Measurements from ENCODE around the gene TSPAN9.

Gene TSPAN9

DNA sequence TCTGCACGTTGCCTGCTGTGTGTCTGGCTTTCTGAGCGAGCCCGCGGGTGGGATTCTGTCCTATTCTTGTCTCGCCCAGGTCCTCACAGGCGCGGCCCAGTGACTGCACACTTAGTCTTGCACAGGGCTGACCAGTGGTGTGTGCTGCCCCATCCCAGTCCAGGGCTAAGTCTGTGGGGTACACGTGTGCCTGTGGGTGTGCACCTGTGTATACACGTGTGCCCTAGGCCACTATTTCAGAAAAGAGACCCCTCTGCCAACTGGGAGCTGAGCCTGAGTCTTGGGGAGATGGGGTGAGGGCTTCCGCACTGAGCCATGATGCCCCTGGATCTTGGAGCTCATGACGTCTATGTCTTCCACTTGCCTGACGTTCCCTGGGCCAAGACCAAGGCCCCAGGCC, 228.3 kb downstream of the TSPAN9 start:
- DNase-seq: no peak

DNA sequence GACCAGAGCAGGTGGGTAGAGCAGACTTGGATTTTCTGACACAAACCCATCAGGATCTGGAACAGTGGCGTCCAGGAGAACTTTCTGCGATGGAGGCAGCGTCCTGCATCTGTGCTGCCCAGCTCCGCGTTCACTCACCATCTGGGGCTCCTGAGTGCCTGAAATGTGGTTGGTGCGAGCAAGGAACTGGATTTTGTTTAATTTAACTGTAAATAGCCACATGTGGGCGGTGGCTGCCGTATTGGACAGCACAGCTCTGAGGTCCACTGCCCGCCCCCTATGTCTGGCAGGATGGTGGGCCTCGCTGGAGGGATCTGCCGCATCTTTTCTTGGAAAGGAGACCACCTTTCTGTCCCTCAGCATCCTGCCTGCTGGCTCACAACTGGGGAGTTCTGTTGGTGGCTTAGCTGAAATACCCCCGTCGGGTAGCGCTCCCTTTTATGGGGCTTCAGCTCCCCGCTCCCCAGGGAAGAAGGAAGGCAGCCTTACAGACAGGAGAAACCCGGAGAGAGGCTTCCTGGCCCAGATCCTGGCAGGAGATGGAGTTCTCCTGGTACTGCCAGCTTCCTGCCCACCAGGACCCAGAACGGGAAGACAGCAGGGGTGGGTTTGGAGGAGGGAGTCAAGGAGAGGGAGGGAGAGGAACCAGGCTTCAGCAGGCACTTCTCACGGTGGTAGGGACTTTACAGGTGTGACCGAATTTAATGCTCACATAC, 228.9 kb downstream of the TSPAN9 start:
- DNase-seq: no peak

DNA sequence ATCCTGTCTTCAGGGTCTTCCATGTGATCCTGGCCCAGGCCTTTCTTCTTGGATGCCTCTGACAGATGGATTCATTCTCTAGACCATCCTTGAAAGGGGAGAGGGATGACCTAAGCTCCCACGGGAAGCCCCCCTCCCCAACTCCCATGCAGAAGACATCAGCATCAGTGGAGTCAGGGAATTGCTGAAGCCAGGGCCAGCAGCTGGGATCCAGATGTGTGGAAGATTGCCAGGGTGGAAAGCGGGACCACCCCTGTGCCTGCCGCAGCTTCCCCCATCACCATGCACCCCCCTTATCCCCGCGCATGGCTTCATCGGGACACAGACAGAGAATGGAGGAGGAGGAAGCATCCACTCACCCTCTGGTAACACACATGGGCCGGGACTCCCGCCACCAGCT, 230.2 kb downstream of the TSPAN9 start:
- no peak for DNase-seq

DNA sequence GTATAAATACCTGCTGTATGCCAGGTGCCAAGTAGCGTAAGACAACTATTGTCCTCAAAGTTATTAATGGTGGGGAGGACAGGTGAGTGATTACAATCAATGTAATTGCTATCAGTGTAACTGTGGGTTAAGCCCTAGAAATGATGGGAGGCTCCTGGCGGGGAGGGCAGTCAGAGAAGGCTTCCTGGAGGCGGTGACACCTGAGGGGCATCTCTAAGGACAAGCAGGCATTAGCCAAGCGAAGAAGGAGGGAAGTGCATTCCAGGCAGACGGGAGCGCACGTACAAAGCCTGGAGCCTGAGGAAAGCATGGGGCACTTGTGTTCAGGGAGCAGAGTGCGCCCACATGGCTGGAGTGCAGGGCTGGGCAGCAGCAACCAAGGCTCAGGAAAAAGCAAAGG, 230.9 kb downstream of the TSPAN9 start:
- DNase-seq: no peak

DNA sequence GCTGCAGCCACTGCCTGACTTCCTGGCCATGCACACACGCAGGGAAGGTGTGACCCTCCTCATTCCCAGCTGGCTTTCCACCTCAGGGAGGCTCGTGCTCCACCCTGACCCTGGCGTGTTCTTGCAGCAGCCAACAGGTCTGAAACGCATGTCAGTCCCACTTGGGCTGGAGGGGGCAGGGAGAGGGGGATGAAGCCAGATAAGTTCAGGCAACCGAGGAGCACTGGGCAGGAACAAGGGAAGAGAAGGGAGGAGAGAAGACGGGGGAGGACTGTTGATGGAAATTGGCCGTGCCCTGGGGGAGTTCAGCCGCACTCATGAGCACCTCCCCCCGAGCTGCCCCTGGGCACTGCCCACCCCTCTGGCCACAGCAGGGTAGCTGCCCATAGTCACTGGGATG, 231.4 kb downstream of the TSPAN9 start:
- no peak for DNase-seq

DNA sequence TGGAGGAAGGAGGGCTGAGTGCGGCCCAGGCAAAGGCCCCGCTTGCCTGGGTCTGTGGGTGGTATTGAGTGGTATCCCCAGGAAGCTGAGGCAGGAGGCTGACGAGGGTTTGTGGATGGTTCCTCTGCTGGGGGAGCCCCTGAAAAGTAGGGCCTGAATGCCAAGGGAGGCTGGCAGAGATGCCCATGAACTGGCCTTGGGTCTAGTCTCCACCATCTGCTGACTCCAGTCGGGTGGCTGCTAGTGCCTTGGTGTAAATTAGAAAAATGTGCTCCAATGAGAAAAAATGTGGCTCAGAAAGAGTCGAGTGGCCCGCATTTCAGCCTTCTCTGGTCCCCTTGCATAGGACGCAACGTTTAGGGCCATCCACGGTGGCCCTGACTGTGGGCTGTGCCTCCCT, 232.6 kb downstream of the TSPAN9 start:
- no peak for DNase-seq

DNA sequence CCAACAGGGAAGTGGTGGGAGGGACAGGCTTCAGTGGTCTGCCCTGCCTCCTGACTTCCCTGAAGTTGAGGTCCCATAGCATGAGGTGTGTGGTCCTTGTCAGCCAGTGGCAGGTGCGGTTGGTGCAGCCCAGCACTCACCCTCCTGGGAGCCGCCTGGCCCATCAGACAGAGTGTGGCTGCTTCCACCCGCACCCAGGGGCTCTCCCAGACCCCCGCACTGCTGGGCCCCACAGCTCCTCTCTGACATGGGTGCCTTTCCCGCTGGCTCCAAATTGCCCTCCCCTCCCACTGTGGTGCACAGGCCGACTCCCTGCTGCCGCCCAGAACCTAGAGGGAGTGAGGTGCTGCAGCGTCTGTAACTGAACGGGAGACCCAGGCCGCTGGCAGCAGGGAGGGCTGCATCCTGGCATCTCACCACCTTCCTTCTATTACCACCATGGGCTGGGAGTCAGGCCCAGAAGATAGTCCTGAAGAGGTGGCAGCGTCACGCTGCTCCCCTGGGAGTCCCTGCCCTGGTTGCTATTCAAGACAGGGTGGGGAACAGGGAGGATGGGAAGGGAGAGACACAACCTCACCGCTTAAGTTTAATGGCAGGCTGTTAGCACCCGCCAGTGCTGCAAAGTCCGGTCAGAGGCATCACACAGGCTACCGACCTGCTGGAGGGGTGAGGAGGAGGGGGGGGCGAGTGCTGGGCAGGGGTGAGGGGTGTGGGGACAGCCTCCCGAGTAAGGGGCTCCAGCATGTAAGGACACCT, 233.3 kb downstream of the TSPAN9 start:
- DNase-seq: no peak

DNA sequence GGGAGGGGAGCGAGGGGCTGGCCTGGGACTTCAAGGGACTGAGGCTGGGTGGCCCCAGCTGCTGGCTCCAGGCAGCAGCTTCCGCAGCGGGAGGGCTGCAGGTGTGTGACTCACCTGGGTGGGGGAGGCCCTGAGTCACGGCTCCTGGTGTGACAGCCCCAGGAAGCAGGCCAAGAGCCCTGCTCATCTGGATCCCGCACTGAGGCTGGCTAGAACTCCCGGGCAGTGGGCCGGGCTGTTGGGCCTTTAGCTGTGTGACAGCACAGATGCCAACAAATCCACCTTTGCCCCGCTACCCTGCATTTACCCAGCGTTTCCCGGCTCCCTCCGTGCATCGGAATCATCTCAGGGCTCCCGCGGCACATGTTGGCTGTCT, 233.8 kb downstream of the TSPAN9 start:
- DNase-seq: no peak

DNA sequence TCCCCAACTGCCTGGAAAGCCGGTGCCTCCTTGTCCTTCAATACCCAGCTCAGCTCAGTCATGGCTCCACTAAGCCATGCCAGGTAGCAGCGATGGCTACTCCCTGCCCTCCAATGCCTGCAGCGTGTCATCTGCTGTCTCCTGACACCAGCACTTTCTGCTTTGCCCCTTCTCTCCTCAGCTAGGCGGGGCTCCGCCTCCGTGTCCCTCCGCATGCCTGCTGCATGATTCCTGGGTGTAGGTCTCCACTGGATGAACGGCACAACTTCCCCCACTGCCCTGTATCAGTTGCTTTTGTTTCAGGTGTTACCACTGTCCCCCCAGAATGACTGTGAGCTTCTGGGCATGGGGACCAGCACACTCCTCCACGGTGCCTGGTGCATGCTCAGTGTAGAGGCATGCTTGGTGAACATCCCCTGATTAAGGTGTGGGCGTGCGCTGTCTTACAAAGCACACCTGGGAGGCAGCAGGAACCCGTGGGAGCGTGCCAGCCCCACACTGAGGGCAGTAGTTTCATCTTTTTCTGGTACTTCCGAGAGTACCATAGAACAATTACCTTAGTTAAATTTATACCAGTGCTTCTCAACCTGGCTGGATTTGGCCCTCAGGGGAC, 234.4 kb downstream of the TSPAN9 start:
- DNase-seq: no peak

DNA sequence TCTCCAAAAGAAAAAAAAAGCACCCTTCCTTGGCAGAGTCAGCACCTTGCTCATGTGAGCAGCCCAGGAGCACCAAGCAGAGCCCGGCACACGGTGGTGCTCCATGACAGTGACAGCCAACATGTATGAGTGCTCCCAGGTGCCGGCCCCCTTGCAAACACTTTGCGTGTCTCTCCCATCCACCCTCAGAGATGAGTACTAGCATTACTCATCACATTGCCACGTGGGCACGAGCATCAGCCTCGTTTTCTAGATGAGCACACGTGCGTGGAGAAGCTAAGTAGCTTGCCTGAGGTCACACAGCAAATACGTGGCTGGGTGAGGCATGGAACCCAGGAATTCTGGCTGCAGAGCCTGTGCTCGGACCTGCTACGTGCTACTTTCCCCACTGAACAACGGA, 235.9 kb downstream of the TSPAN9 start:
- DNase-seq: no peak

DNA sequence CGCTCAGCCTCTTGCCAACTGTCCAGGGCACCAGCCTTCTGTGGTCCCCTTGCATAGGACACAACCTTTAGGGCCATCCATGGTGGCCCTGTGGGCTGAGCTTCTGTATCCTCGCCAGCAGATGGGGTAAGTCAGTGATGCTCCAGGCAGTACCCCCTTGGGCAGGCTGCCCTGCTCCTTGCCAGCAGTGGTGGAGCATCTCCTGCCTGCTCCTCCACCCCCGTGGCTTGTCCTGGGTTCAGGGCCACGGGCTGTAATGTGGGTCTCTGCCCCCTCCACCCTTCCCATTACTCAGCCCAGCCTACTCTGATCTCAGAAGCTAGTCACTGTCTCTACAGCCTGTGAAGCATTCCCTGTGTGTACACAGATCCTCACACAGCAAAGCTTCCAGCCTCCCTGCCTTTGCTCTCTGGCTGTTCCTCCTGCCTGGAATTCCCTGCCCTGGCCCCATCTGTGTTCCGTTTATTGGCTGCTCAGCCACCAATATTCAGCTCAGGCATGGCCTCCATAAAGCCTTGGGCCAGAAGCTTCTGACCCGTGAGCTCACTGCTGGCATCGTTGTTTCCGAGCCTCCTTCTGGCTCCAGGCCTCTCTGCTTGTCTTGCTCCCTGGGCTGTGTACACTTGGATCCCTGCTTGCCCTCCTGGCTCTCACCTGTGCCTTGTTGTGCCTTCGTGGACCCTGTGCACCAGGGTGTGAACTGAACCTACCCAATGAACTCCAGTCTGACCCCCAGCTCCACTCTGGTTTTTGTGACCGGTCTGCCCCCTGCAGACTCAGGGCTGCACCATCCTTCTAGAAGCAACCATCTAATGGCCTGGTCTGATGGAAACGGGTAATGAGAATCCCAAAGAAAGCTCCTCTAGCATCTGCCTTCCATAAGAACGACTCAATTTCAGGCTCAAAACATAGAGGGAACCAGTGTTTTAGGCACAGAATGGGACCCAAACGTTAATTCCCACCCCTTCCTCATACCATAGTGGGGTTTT, 236.8 kb downstream of the TSPAN9 start:
- DNase-seq: no peak

DNA sequence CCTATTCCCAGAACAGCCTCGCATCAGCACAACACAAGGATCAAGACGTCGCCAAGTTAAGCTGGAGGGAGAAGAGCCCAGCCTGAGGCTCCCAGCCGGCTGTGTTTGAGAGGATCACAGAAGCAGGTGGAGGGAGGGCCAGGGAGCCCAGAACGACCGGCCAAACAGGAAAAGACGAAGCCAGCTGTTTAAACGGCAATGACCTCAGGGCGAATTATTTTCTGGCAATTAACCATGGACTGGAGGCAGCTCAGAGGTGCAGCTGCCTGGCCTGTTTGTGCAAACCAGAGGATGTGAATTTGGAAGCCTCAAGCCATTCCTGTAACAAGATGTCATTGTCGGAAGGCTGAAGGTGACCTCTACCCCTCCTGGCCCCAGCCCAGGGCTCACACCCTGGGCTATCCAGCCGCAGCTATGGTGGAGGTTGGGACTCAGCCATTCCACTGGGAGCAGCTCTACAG, 238.1 kb downstream of the TSPAN9 start:
- DNase-seq: no peak

DNA sequence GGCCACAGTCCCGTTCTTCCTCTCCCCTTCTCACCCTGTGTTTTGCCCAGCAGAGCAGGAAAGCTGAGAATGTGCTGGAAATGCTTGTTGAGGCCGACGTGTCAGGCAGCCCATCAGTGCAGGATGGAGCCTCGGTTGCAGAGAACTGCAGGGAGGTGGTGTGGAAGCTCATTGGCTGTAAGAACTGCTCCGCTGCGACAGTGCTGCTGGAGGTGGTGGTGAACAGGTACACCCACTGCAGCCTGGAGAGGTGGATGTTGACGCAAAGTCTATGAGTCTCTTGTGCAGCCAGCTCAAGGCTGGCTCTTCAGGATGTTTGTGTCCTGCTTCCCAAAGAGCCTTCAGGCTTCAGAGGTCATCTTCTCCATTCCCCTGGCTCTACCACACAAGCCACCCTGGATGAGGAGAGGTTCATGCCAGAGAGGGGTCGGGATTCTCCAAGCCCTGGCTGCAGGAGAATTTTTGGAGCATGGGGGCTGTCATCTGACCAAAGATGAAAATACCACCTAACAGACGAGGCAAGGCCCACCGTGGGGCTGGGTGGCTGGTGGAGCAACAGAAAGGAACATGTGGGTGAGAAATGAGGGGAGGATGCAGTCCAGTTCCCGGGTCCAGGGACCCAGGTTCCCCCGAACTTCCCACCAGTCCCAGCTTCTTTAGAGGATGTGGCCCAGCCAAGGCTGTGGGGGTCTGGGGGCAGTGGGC, 239.7 kb downstream of the TSPAN9 start:
- DNase-seq: no peak

DNA sequence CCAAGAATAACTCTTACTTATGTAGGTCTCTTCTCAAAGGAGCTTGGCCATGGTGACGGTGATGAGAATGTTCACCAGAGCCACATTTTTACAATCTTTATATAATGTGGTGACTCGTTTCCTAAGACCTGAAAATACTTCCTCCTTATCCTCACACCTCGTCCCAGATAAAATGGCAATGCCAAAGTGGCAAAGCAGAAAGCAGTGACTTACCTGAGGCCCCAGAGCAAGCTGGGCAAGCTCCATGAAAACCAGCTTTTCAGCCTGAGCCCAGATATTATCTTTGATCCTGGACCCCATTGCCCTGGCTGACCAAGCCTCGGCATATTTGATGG, 240.3 kb downstream of the TSPAN9 start:
- DNase-seq: no peak

DNA sequence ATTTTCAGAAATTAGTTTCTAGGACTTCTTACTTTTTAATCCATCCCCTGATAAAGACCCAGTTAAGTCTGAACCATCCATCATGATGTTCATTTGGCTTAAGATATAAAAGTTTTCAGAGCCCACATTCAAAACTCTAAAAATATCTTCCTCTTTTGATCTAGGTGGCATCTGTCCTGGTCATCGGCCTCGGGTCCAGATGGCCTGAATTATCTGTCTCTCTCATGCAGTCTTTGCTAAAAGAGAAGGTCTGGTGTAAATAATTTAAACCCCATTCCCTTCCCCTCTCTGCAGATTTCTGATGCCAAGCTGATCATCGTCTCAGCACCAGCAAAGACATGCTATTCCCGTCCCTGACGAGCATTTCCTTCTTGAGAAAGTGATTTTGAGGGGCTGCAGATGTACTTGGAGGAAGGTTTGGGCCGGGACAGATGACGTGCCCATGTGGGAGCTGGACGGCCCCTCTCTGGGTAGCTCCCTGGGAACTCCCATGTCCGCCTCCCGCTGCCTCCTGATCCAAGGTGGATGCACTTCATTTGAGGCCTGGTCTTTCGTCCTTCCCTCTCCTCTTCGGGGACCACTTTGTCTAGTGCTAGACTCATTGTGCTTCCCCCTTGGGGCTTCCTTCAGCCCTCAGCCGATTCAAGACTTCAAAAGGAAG, 240.8 kb downstream of the TSPAN9 start:
- no peak for DNase-seq

DNA sequence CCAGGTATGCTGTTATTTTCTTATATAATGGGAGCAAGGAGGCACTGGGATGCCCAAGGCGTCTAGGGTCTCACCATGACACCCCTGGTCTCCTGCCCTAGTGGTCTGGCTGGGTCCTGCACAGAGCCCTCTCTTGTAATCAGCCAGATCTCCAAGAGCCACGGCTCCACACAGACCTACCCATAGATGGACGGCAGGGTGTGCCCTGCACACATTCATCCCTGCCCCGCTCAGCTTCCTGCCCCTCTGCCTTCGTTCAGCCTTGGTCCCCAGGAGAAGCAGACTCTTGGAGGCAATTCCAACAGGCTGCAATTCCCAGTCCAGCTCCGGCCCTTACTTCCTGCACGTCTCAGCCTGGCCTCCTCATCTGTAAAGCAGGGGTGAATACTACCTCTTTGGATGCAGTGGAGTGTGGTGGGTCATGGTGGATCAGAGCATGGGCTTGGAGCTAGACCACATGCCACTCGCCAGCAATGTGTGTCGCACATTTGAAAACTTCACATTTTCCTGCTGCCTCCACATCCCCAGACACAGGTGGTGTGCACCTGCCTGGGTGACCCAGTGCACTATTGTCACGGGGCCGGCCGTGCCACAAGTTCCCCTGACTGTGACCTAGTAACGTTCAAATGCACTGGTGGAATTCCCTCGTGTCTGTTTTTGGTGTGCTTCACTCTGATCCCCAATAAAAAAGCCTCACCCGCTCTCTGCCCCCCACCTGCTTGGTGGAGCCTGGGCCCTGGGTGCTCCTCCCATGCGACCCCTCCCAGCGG, 242.7 kb downstream of the TSPAN9 start:
- no peak for DNase-seq

DNA sequence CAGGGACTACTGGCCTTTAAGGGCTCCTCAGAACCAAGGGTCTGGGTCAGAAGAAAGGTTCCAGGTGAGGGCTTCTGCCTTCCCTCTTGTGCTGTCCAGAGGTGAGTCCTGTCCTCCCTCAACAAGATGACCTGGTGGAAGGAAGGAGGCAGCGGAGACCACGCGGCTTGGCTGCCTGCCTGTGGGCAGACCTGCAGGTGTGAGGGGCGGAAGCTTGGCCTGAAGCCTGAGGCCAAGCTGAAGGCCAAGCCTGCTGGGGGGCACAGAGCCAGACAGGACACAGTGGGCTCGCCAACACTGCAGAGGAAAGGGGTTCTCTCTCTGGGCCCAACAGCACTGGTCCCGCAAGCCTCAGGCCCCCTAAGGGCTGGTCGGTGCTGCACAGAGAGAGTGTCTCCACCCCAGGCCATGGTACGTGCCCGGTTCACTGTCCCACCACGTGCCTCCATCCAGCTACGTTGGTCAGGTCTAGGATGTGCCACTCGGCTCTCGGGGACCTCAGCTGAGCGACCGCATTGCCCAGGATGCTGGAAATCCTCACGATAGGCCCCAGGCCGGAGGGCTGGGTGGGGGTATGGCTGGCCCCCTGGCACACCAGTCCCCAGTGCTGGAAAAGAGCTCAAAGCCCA, 243.8 kb downstream of the TSPAN9 start:
- DNase-seq: no peak

DNA sequence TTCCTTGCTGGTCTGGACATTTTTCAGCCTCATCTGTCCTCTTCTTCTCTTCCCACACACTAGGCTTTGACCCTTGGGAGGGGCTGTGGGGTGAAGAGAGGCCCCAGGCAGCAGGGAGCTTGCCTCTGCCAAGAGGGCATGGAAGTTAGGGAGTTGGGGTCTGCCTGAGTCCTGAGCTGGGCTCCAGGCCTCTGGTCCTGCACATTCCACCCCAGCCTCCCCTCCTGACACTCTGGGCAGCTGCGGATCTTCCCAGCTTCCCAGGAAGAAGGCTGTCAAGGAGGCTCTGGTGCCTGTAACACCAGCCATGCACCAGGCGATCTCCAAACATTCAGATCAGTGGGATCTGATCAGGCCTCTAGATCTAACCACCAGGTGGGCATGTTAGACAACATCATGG, 244.7 kb downstream of the TSPAN9 start:
- no peak for DNase-seq

DNA sequence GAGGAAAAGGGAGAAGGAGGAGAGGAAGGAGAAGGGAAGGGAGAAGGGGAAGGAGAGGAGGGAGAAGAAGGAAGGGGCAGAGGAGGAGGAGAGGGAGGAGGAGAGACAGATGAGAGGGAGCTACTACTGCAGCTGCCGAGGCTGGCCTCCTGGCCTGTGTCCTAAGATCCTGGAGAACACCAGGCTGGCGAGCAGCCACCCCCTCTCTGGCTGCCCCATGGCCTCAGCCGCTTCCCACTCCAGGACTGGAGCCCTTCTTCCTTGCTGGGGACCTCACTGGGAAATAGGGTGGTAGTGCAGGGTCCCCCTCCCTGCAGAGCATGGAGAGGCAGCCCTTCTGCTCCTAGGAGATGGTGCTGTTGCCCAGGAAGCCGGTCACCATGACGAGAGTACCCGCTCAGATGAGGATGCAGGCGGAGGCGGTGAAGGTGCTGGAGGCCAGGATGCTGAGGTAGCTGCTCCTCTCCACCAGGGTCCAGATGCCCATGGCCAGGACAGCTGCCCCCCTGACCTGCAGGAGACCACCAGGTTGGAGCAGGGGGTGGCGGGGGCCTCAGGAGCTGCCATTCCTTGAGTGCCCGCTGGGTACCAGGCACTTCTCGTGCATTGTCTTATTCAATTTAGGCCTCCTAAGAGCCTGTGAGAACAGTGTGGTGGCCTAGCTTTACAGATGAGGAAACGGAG, 246.0 kb downstream of the TSPAN9 start:
- no peak for DNase-seq

DNA sequence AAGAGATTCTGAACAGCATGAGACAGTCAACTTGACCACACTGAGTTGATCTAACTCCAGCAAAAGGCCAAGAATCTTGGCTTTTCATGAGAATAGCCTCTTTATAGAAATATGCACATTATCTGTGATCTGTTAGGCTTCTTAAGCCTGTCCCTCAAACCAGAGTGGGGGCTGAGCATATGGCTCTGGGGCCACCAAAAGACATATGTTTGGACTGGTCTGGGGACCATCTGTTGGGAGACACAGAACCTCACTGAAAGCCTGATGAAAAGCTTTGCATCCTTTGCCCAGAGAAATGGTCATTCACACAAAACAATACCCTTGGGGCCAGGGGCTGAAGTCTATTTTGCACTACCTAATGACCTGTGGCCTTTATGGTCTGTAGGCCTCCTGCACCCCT, 248.6 kb downstream of the TSPAN9 start:
- no peak for DNase-seq
